ENCODE data around the gene SYT1. TPM values are rescaled to one million over a fixed set of nuclear protein-coding genes. Genes with fewer than 3 reads are reported as not detected.

The SYT1 gene
- total and polyA plus RNA-seq, 11 donors, result 0.08 to 0.86 (median 0.16) TPM; not detected in 6

DNA sequence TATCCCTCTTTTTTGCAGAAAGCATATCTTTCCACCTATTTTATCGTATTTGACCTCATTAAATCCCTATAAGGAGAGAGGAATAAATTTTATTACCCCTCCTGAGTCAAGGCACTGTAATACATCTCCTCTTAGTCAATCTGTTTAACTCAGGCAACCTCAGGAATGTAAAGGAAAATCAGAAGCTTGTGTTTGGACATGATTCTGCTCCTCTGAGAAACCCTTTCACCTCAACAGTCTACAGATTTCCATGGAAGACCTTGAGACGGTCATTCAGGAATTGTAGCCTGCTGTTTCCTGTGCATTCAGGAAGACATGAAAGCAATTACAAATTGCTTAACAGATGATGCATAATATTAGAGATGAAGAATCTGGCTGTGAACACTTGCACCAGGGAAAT, 465.4 kb downstream of the SYT1 start:
- Histone ChIP-seq H3K27me3 (no peaks in the 10 kb centered on the region), H3K4me1 (no peaks in the 10 kb centered on the region), H3K4me3 (no peak overlapping the region), H3K9me3 (no peaks in the 10 kb centered on the region), H3K27ac (no peak overlapping the region), H3K36me3 (no peaks in the 10 kb centered on the region)
- TF ChIP-seq, protein P1, sequence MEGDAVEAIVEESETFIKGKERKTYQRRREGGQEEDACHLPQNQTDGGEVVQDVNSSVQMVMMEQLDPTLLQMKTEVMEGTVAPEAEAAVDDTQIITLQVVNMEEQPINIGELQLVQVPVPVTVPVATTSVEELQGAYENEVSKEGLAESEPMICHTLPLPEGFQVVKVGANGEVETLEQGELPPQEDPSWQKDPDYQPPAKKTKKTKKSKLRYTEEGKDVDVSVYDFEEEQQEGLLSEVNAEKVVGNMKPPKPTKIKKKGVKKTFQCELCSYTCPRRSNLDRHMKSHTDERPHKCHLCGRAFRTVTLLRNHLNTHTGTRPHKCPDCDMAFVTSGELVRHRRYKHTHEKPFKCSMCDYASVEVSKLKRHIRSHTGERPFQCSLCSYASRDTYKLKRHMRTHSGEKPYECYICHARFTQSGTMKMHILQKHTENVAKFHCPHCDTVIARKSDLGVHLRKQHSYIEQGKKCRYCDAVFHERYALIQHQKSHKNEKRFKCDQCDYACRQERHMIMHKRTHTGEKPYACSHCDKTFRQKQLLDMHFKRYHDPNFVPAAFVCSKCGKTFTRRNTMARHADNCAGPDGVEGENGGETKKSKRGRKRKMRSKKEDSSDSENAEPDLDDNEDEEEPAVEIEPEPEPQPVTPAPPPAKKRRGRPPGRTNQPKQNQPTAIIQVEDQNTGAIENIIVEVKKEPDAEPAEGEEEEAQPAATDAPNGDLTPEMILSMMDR (IDR thresholded peaks at IDR 0.05), result no peak
- no peak for TF ChIP-seq POLR2A (IDR thresholded peaks at IDR 0.05)
- WGBS, 4 donors, result 78 to 91% (median 88%) methylated on average over 2 of the region's 2 CpGs
- DNase-seq (no peak), ATAC-seq (no peak)
- intact Hi-C loops (cut with DNase I), result no loop called here

DNA sequence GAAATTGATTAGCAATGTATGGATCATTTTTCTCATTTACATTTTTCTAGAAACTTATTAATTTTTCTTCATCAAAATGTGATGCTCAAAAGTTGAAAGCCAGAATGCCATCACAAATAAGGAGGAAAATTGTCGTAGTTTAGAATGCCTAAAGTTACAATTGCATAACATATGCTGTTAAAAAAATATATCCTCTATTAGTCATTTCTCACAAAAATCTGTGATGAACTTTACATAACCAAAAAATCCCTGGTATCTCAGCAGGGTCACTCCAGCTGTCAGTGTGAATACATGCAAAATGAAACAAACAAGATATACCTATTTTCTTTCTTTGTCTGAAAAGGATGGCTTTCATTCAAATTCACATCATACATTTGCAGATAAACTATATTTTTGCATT, 467.3 kb downstream of the SYT1 start:
- H3K27me3 ChIP-seq, result peaks cover 0 to 4% (median 0%) of the 10 kb centered on the region in 9 donors
- intact Hi-C loops (cut with DNase I), result no loop called here
- no peak for TF ChIP-seq POLR2A (IDR thresholded peaks at IDR 0.05)
- TF ChIP-seq, protein P1 (IDR thresholded peaks at IDR 0.05), result no peak
- DNase-seq (no peak), ATAC-seq (no peak)
- 78 to 86% (median 82%) methylated on average over 1 of the region's 1 CpG for WGBS, 4 donors
- H3K36me3 ChIP-seq, result no peaks in the 10 kb centered on the region
- no peaks in the 10 kb centered on the region for H3K4me1 ChIP-seq
- H3K4me3 ChIP-seq, result no peak overlapping the region
- H3K27ac ChIP-seq, result no peak overlapping the region
- no peaks in the 10 kb centered on the region for H3K9me3 ChIP-seq

DNA sequence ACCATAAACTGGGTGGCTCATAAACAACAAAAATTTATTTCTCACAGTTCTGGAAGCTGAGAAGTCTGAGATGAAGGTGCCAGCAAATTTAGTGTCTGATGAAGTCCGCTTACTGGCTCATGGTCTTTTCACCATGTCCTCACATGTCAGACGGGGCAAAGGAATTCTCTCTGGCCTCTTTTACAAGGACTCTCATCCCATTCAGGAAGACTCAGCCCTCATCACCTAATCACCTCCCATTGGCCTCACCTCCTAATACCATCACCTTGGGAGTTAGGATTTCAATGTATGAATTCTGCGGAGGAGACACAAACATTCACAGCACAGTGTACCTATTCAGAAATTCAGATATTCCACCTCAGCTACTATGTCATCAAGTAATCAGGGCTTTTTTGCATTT, 468.6 kb downstream of the SYT1 start:
- WGBS, 4 donors, result 91 to 94% (median 91%) methylated on average over 3 of the region's 3 CpGs
- Histone ChIP-seq H3K27ac (no peak overlapping the region), H3K4me1 (no peaks in the 10 kb centered on the region), H3K36me3 (no peaks in the 10 kb centered on the region), H3K4me3 (no peak overlapping the region), H3K9me3 (no peaks in the 10 kb centered on the region), H3K27me3 (peaks cover 0 to 7% (median 0%) of the 10 kb centered on the region in 9 donors)
- intact Hi-C loops (cut with DNase I), result no loop called here
- ATAC-seq (no peak), DNase-seq (no peak)
- no peak for TF ChIP-seq POLR2A (IDR thresholded peaks at IDR 0.05)
- TF ChIP-seq, protein P1 (IDR thresholded peaks at IDR 0.05), result no peak

DNA sequence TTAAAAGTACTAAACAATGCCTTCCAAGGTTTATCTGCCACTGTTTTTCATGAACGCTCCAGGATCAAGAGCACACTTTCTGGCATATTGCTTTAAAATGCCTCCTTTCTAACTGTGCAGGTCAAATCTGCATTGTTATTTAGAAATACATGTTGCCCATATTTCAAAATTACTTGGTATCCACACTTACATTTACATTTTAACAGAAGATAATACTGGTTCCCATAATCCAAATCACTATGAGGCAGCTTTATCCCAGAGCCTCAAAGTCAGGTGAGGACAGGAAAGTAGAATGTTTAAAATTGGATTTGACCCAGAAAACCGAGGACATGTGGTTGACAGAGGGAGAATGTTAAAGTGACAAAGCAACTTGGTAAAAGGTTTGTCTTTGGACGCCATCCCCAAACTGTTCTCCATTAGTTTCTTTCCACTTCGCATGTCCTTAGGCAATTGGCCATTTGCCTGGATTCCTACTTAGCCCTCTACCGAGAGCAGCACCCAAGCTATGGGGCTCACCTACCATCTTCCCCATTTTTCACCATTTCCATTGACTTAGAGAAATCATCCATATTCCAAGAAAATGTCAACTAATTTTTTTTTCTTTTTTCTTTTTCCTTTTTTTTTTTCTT, 473.2 kb downstream of the SYT1 start:
- no peaks in the 10 kb centered on the region for H3K36me3 ChIP-seq
- TF ChIP-seq, protein P1 (IDR thresholded peaks at IDR 0.05), result no peak
- intact Hi-C loops (cut with DNase I), result no loop called here
- peaks cover 0 to 7% (median 0%) of the 10 kb centered on the region in 9 donors for H3K27me3 ChIP-seq
- ATAC-seq (no peak), DNase-seq (no peak)
- H3K4me1 ChIP-seq, result no peaks in the 10 kb centered on the region
- no peak overlapping the region for H3K27ac ChIP-seq
- peaks cover 0 to 6% (median 0%) of the 10 kb centered on the region in 12 donors for H3K9me3 ChIP-seq
- 71 to 77% (median 75%) methylated on average over 5 of the region's 5 CpGs for WGBS, 4 donors
- no peak overlapping the region for H3K4me3 ChIP-seq
